HG03135 (cell line): ENCODE results near the gene FBXO28.

Source experiments
- ATAC-seq: cut with Tn5 transposase; IDR thresholded peaks from one replicate; pipeline ENCODE4 v1.9.1; 2021; ENCODE audit warnings: mild to moderate bottlenecking, moderate library complexity; ENCODE audit not compliant: unreplicated experiment

The FBXO28 gene

GRCh38 chr1:224095339-224095738, 18.6 kb upstream of the FBXO28 start:
- ATAC-seq, result no peak

- no peak for ATAC-seq
These were observed 18.0 kb upstream of the FBXO28 start for GRCh38 chr1:224095867-224096266.

DNA sequence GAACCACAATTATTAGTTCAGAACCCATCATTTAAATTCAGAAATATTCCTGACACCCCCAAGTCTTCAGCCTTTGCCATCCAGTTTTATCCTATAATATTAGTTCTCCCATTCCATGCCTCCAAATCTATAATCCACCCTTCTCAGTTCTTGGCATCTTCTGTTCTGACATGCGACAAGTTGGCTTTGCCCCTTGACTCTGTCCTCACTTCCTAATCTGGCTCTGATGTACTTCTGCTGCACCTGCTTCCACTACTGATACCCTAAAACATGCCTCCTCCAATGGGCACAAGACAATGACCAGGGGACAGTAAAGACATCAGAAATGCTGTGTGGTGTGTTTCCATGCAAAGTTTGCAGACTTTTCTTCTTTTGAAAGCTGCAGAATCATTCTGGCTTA, 17.1 kb upstream of the FBXO28 start:
- ATAC-seq, result no peak

DNA sequence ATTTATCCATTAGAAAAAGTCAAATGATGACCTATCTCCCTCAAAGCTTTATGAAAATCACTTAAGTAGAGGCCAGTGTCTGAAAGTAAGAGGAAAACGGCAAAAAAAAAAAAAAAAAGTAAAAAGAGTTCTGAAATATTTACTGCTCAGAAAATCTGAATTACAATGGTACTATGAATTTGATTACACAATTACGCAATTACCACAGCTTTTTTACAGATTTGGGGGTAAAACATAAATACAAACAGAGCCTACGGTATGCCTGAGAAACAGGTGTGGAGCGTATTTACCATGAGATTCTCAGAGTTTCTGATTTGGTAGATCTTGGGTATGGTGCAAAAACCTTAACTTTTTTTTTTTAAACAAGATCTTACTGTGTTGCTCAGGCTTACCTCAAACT, 15.9 kb upstream of the FBXO28 start:
- no peak for ATAC-seq

GRCh38 chr1:224106568-224107281, 7.2 kb upstream of the FBXO28 start:
- peak; percentile 92 for ATAC-seq

- no peak for ATAC-seq
These were observed 6.7 kb upstream of the FBXO28 start for GRCh38 chr1:224107282-224107625.

DNA sequence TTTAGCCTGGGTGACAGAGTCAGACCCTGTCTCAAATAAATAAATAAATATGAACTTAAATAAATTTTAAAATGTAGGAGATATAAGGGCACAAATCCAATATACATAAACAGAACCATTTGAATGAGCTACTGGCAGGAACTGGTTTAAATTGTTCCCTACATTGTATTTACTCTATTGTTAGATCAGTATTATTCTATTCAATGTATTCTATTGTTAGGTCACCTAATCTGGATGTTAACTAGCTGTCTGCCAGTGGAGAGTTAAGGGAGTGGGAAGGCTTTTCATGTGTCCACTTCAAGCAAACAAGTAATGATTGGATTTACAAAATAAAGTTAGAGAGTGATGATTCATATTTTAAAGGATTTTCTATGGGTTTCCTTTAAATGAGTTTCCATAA, 4.9 kb upstream of the FBXO28 start:
- no peak for ATAC-seq

DNA sequence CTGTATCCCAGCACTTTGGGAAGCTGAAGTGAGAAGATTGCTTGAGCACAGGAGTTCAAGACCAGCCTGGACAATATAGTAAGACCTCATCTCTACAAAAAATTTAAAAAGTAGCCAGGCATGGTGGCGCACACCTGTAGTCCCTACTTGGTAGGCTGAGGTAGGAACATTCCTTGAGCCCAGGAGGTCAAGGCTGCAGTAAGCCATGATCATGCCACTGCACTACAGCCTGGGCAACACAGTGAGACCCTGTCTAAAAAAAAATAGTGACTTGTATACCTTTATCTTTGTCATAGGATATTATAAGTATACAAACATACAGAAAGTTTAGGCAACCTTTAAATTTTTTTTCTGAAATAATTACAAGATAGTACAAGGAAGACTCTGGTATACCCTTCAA, 3.9 kb upstream of the FBXO28 start:
- ATAC-seq, result no peak

DNA sequence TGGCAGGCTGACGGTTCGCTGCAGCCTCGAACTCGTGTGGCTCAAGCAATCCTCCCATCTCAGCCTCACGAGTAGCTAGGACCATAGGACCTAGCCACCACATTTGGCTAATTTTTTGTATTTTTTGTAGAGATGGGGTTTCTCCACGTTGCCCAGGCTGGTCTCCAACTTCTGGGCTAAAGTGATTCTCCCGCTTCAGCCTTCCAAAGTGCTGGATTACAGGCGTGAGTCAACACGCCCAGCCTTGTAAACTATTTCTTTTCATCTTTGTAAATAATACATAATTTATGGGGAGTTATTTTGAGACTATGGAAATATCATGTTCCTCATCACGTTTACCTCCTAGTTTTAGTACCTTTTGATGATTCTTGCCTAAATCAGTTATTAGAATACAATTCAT, 906 bp upstream of the FBXO28 start:
- ATAC-seq, result no peak

GRCh38 chr1:224113545-224113917, 380 bp upstream of the FBXO28 start:
- no peak for ATAC-seq

DNA sequence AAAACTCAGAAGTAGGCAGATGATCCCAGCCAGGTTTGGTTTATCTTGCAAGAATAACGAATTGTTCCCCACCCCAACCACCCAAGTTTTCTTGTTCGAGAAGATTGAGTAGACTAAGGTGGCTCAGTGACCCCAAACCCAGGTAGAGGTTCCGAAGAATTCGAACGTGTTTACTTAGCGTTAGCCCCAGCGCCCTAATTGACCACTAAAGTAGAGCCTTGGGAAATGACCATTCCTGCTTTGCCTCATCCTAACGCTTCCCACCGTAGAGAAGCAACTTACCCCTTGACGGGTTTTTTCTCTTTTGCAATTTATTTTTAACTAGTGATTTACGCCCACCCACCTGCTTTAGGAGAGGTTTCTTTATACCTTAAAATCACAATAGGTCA, 870 bp downstream of the FBXO28 start:
- peak; percentile 5 for ATAC-seq

DNA sequence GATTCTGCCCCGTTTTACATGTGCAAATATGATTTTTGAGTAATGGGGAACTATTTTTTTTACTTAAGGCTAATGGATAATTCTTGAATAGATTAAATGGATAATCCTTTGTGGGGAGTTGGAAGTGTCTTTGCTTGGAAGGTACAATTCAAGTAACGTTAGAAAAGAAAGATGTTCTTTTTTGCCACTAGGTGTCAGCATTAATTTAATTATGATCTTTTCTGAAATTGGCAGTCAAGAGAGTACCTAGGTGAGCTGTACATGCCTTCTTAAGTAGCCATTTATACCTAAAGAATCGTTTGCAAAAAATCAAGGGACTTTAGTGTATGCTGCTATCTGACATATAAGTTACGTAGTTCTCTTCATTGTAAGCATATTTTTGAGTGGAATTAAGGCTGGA, 2.2 kb downstream of the FBXO28 start:
- peak; percentile 38 for ATAC-seq

GRCh38 chr1:224118688-224119087, 4.8 kb downstream of the FBXO28 start:
- ATAC-seq, result no peak

DNA sequence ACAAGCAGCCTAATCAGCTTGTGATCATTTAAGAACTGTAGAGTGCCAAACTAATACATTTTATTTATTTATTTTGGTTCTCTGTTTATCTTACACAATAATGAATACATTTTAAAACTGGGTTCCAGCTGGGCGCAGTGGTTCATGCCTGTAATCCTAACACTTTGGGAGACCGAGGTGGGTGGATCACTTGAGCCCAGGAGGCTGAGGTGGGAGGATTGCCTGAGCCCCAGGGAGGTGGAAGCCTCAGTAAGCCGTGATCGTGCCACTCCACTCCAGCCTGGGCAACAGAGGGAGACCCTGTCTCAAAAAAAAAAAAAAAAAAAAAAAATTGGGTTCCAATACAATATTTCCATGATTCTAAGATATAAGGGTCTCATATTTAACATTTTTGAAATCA, 9.2 kb downstream of the FBXO28 start:
- ATAC-seq, result no peak

GRCh38 chr1:224124220-224124619, 10.3 kb downstream of the FBXO28 start:
- no peak for ATAC-seq

DNA sequence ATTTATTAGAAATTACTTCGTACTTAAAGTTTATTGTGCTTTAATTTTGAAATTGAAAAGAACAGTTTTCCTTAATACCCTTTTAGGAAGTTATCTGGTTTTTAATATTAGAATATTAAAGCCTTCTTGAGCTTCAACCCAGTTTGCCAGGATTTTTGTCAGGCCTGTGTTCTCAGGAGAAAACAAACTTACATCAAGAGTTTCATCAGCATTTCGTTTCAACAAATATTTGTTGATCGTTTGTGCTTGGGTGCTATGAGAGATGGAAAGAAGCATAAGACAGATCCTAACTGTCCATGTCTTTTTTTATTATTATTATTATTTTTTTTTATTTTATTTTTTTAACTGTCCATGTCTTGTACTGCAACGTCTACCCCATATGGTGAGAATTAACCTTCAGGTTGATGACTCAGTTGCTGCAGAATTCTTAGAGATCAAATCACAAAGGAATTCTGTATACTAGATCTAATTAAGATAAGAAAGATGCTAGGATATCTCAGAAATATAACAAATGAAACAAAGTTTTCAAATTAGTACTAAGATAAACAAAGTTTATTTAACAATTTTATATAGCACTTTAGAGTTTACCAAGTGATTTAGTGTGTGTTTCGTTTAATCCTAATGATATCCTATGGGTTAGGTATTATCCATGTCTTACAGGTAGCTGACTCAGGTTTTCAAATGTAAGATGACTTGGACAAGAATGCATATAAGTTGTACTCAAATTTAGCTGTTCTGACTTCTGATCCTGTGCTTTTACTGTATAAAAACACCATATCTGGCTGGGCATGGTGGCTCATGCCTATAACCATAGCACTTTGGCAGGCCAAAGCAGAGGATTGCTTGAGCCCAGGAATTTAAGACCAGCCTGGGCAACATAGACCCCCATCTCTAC, 14.3 kb downstream of the FBXO28 start:
- ATAC-seq, result no peak

- no peak for ATAC-seq
These were observed 17.3 kb downstream of the FBXO28 start for GRCh38 chr1:224131253-224131652.

GRCh38 chr1:224132901-224133300, 19.0 kb downstream of the FBXO28 start:
- no peak for ATAC-seq

- no peak for ATAC-seq
These were observed 19.9 kb downstream of the FBXO28 start for GRCh38 chr1:224133741-224134299.

GRCh38 chr1:224137518-224137917, 23.6 kb downstream of the FBXO28 start:
- no peak for ATAC-seq

- ATAC-seq, result no peak
These were observed 24.3 kb downstream of the FBXO28 start for GRCh38 chr1:224138198-224138597.

- ATAC-seq, result no peak
These were observed 27.8 kb downstream of the FBXO28 start for GRCh38 chr1:224141693-224142092.
